Stimulated activated CD8-positive, alpha-beta memory T cell treated with anti-CD3 and anti-CD28 coated beads, Interleukin-15, amount 100 ng/mL, for 48 hours (primary cell): ENCODE measurements around the gene OTOGL.
"Not testable (repeated sequence)": the region's sequence is repeated elsewhere in the genome, so short reads cannot be mapped to it uniquely, and the experiment has no call there.

Source experiments
- DNase-seq, 2 donors: peaks; one replicate each; pipeline ENCODE4 v3.0.0-alpha.2; 2020; ENCODE audit warnings: low read depth in 2 of 2

OTOGL gene

GRCh38 chr12:80120994-80121393 is 21.7 kb downstream of the OTOGL start:
- DNase-seq = no peak

- DNase-seq = no peak
These were observed 22.3 kb downstream of the OTOGL start for GRCh38 chr12:80121661-80122060.

GRCh38 chr12:80129895-80130530 is 30.7 kb downstream of the OTOGL start:
- no peak for DNase-seq

GRCh38 chr12:80135624-80136023 is 36.3 kb downstream of the OTOGL start:
- DNase-seq = no peak

- no peak for DNase-seq
These were observed 40.7 kb downstream of the OTOGL start for GRCh38 chr12:80140005-80140404.

GRCh38 chr12:80142640-80143039 is 43.3 kb downstream of the OTOGL start:
- DNase-seq = no peak

- DNase-seq = no peak
These were observed 44.2 kb downstream of the OTOGL start for GRCh38 chr12:80143537-80143936.

GRCh38 chr12:80149547-80150313 is 50.4 kb downstream of the OTOGL start:
- not testable (repeated sequence) for DNase-seq

GRCh38 chr12:80151131-80151530 is 51.8 kb downstream of the OTOGL start:
- no peak for DNase-seq

GRCh38 chr12:80154261-80154660 is 54.9 kb downstream of the OTOGL start:
- DNase-seq = no peak

- no peak for DNase-seq
These were observed 57.0 kb downstream of the OTOGL start for GRCh38 chr12:80156306-80156705.

GRCh38 chr12:80157645-80158044 is 58.3 kb downstream of the OTOGL start:
- DNase-seq = no peak

- DNase-seq = no peak
These were observed 62.3 kb downstream of the OTOGL start for GRCh38 chr12:80161612-80162011.

GRCh38 chr12:80162177-80162576 is 62.8 kb downstream of the OTOGL start:
- no peak for DNase-seq

GRCh38 chr12:80165746-80166145 is 66.4 kb downstream of the OTOGL start:
- DNase-seq = no peak

GRCh38 chr12:80166751-80167150 is 67.4 kb downstream of the OTOGL start:
- no peak for DNase-seq

- DNase-seq = no peak
These were observed 69.6 kb downstream of the OTOGL start for GRCh38 chr12:80168936-80169335.

GRCh38 chr12:80170915-80171314 is 71.6 kb downstream of the OTOGL start:
- no peak for DNase-seq

- no peak for DNase-seq
These were observed 73.9 kb downstream of the OTOGL start for GRCh38 chr12:80173083-80173864.

GRCh38 chr12:80175307-80175930 is 76.1 kb downstream of the OTOGL start:
- DNase-seq = no peak

- DNase-seq = no peak
These were observed 77.4 kb downstream of the OTOGL start for GRCh38 chr12:80176706-80177105.

- peak in 1 of 2 donors; percentile 4 for DNase-seq
These were observed 79.5 kb downstream of the OTOGL start for GRCh38 chr12:80178846-80179245.
